BE2C (cell line): Measurements from ENCODE around the gene SPATS2.
"Not testable (repeated sequence)": the region's sequence is repeated elsewhere in the genome, so short reads cannot be mapped to it uniquely, and the experiment has no call there.

Experiments used
- DNase-seq: peaks from one replicate; pipeline ENCODE4 v3.0.0-alpha.2; 2020
- H3K27me3 ChIP-seq: fragments of 250-450 bp; sonication (Bioruptor Pico); 2 replicates; pipeline ENCODE4 v1.5.1; 2020; ENCODE audit warnings: mild to moderate bottlenecking
- H3K36me3 ChIP-seq: fragments of 250-450 bp; sonication (Bioruptor Pico); 2 replicates; pipeline ENCODE4 v1.5.1; 2020; ENCODE audit warnings: mild to moderate bottlenecking
- H3K4me1 ChIP-seq: fragments of 250-450 bp; sonication (Bioruptor Pico); 2 replicates; pipeline ENCODE4 v1.5.1; 2020
- H3K4me3 ChIP-seq: 2 replicates; pipeline ENCODE4 v1.5.1; 2011; ENCODE audit warnings: low read depth, low read length
- H3K9me3 ChIP-seq: fragments of 250-450 bp; sonication (Bioruptor Pico); 2 replicates; pipeline ENCODE4 v1.5.1; 2020
- CTCF ChIP-seq: IDR thresholded peaks from 2 replicates; pipeline ENCODE4 v1.5.1; 2012; ENCODE audit warnings: mild to moderate bottlenecking, low read depth, low read length

Gene SPATS2

GRCh38 chr12:49525942-49526341 lies 158.7 kb downstream of the SPATS2 start:
- Histone ChIP-seq H3K27me3 (no peaks in the 10 kb centered on the region), H3K4me3 (no peak overlapping the region), H3K36me3 (peaks cover 16% of the 10 kb centered on the region), H3K9me3 (no peaks in the 10 kb centered on the region), H3K4me1 (no peaks in the 10 kb centered on the region)
- TF ChIP-seq CTCF, result no peak
- no peak for DNase-seq

- Histone ChIP-seq H3K4me1 (no peaks in the 10 kb centered on the region), H3K4me3 (no peak overlapping the region), H3K9me3 (no peaks in the 10 kb centered on the region), H3K27me3 (no peaks in the 10 kb centered on the region), H3K36me3 (peaks cover 12% of the 10 kb centered on the region)
- TF ChIP-seq CTCF, result no peak
- peak; percentile 60 for DNase-seq
These were observed 160.3 kb downstream of the SPATS2 start for GRCh38 chr12:49527361-49528130.

GRCh38 chr12:49529414-49529813 lies 162.2 kb downstream of the SPATS2 start:
- TF ChIP-seq CTCF, result no peak
- H3K9me3 ChIP-seq, result no peaks in the 10 kb centered on the region
- no peak overlapping the region for H3K4me3 ChIP-seq
- H3K4me1 ChIP-seq, result no peaks in the 10 kb centered on the region
- no peak for DNase-seq
- H3K27me3 ChIP-seq, result no peaks in the 10 kb centered on the region
- peaks cover 10% of the 10 kb centered on the region for H3K36me3 ChIP-seq

GRCh38 chr12:49531745-49532144 lies 164.5 kb downstream of the SPATS2 start:
- no peaks in the 10 kb centered on the region for H3K4me1 ChIP-seq

GRCh38 chr12:49533331-49533730 lies 166.1 kb downstream of the SPATS2 start:
- no peaks in the 10 kb centered on the region; the same call in 1 of the 2 replicates for H3K36me3 ChIP-seq
- no peak for DNase-seq
- H3K9me3 ChIP-seq, result no peaks in the 10 kb centered on the region
- TF ChIP-seq CTCF, result no peak
- H3K27me3 ChIP-seq, result peaks cover 15% of the 10 kb centered on the region
- no peak overlapping the region for H3K4me3 ChIP-seq
- H3K4me1 ChIP-seq, result peaks cover 2% of the 10 kb centered on the region; the same call in 1 of the 2 replicates

More at GRCh38 chr12:49531745-49532144, 164.5 kb downstream of the SPATS2 start:
- Histone ChIP-seq H3K4me3 (no peak overlapping the region), H3K27me3 (peaks cover 1% of the 10 kb centered on the region), H3K9me3 (no peaks in the 10 kb centered on the region), H3K36me3 (no peaks in the 10 kb centered on the region; the same call in 1 of the 2 replicates)
- TF ChIP-seq CTCF, result no peak
- DNase-seq, result no peak

GRCh38 chr12:49534122-49534521 lies 166.9 kb downstream of the SPATS2 start:
- peaks cover 21% of the 10 kb centered on the region for H3K27me3 ChIP-seq
- H3K36me3 ChIP-seq, DNase-seq, H3K9me3 ChIP-seq, H3K4me3 ChIP-seq, H3K4me1 ChIP-seq: not testable (repeated sequence)
